GM12878 (cell line): ENCODE results near the gene IQUB. TPM values are rescaled to one million over a fixed set of nuclear protein-coding genes. Genes with fewer than 3 reads are reported as not detected.
"Not testable (repeated sequence)": the region's sequence is repeated elsewhere in the genome, so short reads cannot be mapped to it uniquely, and the experiment has no call there.

ENCODE experiments used
- ATAC-seq: fragments of 200-7000 bp; cut with Tn5 transposase; 3 replicates; pipeline ENCODE4 v1.9.1; 2020; ENCODE audit warnings: mild to moderate bottlenecking, moderate library complexity
- BruUV-seq: library from RNA; stranded (reverse); fragments of 400-500 nt; replicated peaks from 2 replicates; lab custom pipeline; 2021; lab: Mats Ljungman, UMichigan
- CTCF ChIA-PET: fragments of 300-600 bp; sonication (Branson Sonifier 250); formaldehyde crosslinking; extraction: SDS; loops from one replicate; lab custom pipeline; 2021; ENCODE audit warnings: inconsistent platforms; lab: Yijun Ruan, JAX
- POLR2A ChIA-PET: fragments of 350-600 bp; formaldehyde crosslinking; extraction: SDS; loops from one replicate; lab custom pipeline; 2021; ENCODE audit warnings: inconsistent platforms; lab: Charles Lee
- RAD21 ChIA-PET: fragments of 300-600 bp; sonication (Branson Sonifier 250); formaldehyde crosslinking; loops from one replicate; lab custom pipeline; 2023; ENCODE audit warnings: antibody characterized with exemption; ENCODE audit not compliant: unreplicated experiment; lab: Charles Lee
- SMC1A ChIA-PET: fragments of 300-600 bp; sonication (Branson Sonifier 250); formaldehyde crosslinking; loops from one replicate; lab custom pipeline; 2023; ENCODE audit not compliant: unreplicated experiment, uncharacterized antibody; lab: Charles Lee
- DNase-seq: peaks from one replicate; pipeline ENCODE4 v3.0.0-alpha.2; 2011; ENCODE audit warnings: low read depth, low spot score
- FAIRE-seq: peaks from 3 replicates; lab custom pipeline; 2011; peaks lifted over from hg19 to GRCh38; lab: Jason Lieb, UNC
- H2AFZ ChIP-seq: 2 replicates; pipeline ENCODE4 v1.6.0; 2011; ENCODE audit warnings: low read depth, low read length, control low read depth; ENCODE audit not compliant: control insufficient read depth
- H3K27ac ChIP-seq: 2 replicates; pipeline ENCODE4 v1.5.1; 2011; ENCODE audit warnings: control low read depth; ENCODE audit not compliant: control insufficient read depth, insufficient read depth
- H3K27me3 ChIP-seq, 2 experiments: replicated peaks in 1 of 2; 2 replicates each; pipeline versions ENCODE4 v1.6.0 to v1.6.1; 2011; ENCODE audit warnings: low read length in 1 of 2; ENCODE audit not compliant: control insufficient read depth in 2 of 2, insufficient read depth in 2 of 2
- H3K36me3 ChIP-seq, 2 experiments: 2 replicates each; pipeline ENCODE4 v1.5.1; 2011; ENCODE audit warnings: low read length in 1 of 2; ENCODE audit not compliant: control insufficient read depth in 2 of 2, insufficient read depth in 2 of 2
- H3K4me1 ChIP-seq: 2 replicates; pipeline ENCODE4 v1.6.1; 2011; ENCODE audit warnings: mild to moderate bottlenecking, low read length, moderate library complexity, mixed read lengths; ENCODE audit not compliant: control insufficient read depth, insufficient read depth
- H3K4me2 ChIP-seq: 2 replicates; pipeline ENCODE4 v1.6.0; 2011; ENCODE audit warnings: control low read depth; ENCODE audit not compliant: control insufficient read depth, insufficient read depth
- H3K4me3 ChIP-seq: fragments of 200-600 bp; sonication (generic); 2 replicates; pipeline ENCODE4 v1.5.1; 2016
- H3K79me2 ChIP-seq: 2 replicates; pipeline ENCODE4 v1.6.0; 2011; ENCODE audit warnings: low read length; ENCODE audit not compliant: control insufficient read depth, insufficient read depth
- H3K9ac ChIP-seq: 2 replicates; pipeline ENCODE4 v1.8.0; 2011; ENCODE audit warnings: low read length, control low read depth, mixed read lengths; ENCODE audit not compliant: control insufficient read depth, insufficient read depth
- H3K9me3 ChIP-seq: replicated peaks from 3 replicates; pipeline ENCODE4 v1.5.1; 2011; ENCODE audit warnings: mild to moderate bottlenecking, low read length; ENCODE audit not compliant: control insufficient read depth, insufficient read depth
- H4K20me1 ChIP-seq: 2 replicates; pipeline ENCODE4 v1.6.0; 2011; ENCODE audit not compliant: control insufficient read depth, insufficient read depth
- BCL3 ChIP-seq: IDR thresholded peaks from 2 replicates; pipeline ENCODE4 v1.6.1; 2011; ENCODE audit warnings: borderline replicate concordance, low read depth, mild to moderate bottlenecking, moderate library complexity, low read length; ENCODE audit not compliant: insufficient read depth, poor library complexity, severe bottlenecking
- FOXM1 ChIP-seq: IDR thresholded peaks from 2 replicates; pipeline ENCODE4 v1.6.1; 2012; ENCODE audit warnings: low read depth, mild to moderate bottlenecking, inconsistent platforms, low read length, moderate library complexity
- RB1 ChIP-seq: fragments of 450-650 bp; formaldehyde crosslinking; IDR thresholded peaks from 2 replicates; pipeline ENCODE4 v1.6.1; 2017; ENCODE audit warnings: mild to moderate bottlenecking, borderline replicate concordance
- ZBTB33 ChIP-seq: fragments of 450-650 bp; IDR thresholded peaks from 2 replicates; pipeline ENCODE4 v1.6.1; 2017; ENCODE audit warnings: mild to moderate bottlenecking
- ZBTB40 ChIP-seq: fragments of 450-650 bp; IDR thresholded peaks from 2 replicates; pipeline ENCODE4 v1.6.1; 2016; ENCODE audit warnings: mild to moderate bottlenecking, moderate library complexity, borderline replicate concordance
- WGBS: methylation state at CpG from one replicate; pipeline ENCODE4 v1.1.6; 2016; ENCODE audit warnings: low lambda C conversion rate; ENCODE audit not compliant: insufficient replicate concordance, insufficient coverage; ENCODE audit errors: missing lambda C conversion rate; 5-methylcytosine and 5-hydroxymethylcytosine counted together
- in situ Hi-C: fragments of 300-500 bp; cut with MboI; formaldehyde crosslinking; loops from 9 replicates; pipeline ENCODE4 v1.14.3; 2018; ENCODE audit warnings: mixed read lengths
- intact Hi-C: fragments of 100-400 bp; cut with micrococcal nuclease; formaldehyde crosslinking; loops from one replicate; pipeline ENCODE4 v1.14.2; 2022; ENCODE audit not compliant: unreplicated experiment
- polyA plus RNA-seq, 11 experiments: library from polyadenylated mRNA; depleted of rRNA in 4 of 11; unstranded in 6 of 11; stranded (reverse) in 5 of 11; fragments of >200 nt; fragmentation: Nextera tagmentation in 4 of 11; fragmentation: Illumina TruSeq in 1 of 11; extraction: Ambion mirVana in 4 of 11; extraction: Trizol in 1 of 11; gene quantifications; 1 replicate in 1 of 11; 2 replicates in 10 of 11; pipeline versions ENCODE4 v1.2.1 to v1.2.3, GENCODE V29; 2011 to 2016; ENCODE audit warnings: inconsistent platforms in 2 of 11, missing spikeins in 2 of 11, low read depth in 1 of 11
- total RNA-seq, 4 experiments: library from RNA; depleted of rRNA in 3 of 4; stranded (reverse); fragments of >200 nt in 3 of 4; fragmentation: Illumina TruSeq in 1 of 4; extraction: Trizol in 1 of 4; gene quantifications; 2 replicates each; pipeline versions ENCODE4 v1.2.1 to v1.2.3, GENCODE V29; 2013 to 2021

The IQUB gene
- total and polyA plus RNA-seq, 10 of the 15 experiments (the other 5 are each of a cell fraction or from before 2014, with no cell fraction given): 0.04 to 0.08 TPM; not detected in 8

- no peak overlapping the region for H3K4me3 ChIP-seq
- H3K27ac ChIP-seq: no peak overlapping the region
- no peaks in the 10 kb centered on the region for H3K79me2 ChIP-seq
- H2AFZ ChIP-seq: no peak overlapping the region
- no peak for FAIRE-seq
- DNase-seq: no peak
- TF ChIP-seq FOXM1: no peak
- TF ChIP-seq RB1: no peak
- TF ChIP-seq ZBTB40: no peak
- TF ChIP-seq BCL3: no peak
- no peak for TF ChIP-seq ZBTB33
- H3K9me3 ChIP-seq: no peaks in the 10 kb centered on the region
- in situ Hi-C loops: no loop called here
- 10% methylated on average over 3 of the region's 3 CpGs for WGBS
- no peaks in the 10 kb centered on the region for H3K36me3 ChIP-seq
- ChIA-PET CTCF (interaction anchor here (1.5 kb wide), 1 partner anchor 14 kb away, joined by 5 read pairs; no protein-coding TSS in a partner anchor), SMC1A (interaction anchor here (1.4 kb wide), 1 partner anchor 14 kb away, joined by 3 read pairs; no protein-coding TSS in a partner anchor), RAD21 (no interaction called here), POLR2A (no interaction called here)
- intact Hi-C loops: no loop called here
- H4K20me1 ChIP-seq: no peaks in the 10 kb centered on the region
- no TSS peak for BruUV-seq
- no peak overlapping the region for H3K4me2 ChIP-seq
- no peaks in the 10 kb centered on the region for H3K27me3 ChIP-seq
- H3K9ac ChIP-seq: no peak overlapping the region
- H3K4me1 ChIP-seq: no peaks in the 10 kb centered on the region
- no peak for ATAC-seq
Measured at GRCh38 chr7:123480107-123480506, 54.3 kb downstream of the IQUB start.

- in situ Hi-C loops, intact Hi-C loops, H4K20me1 ChIP-seq, H3K4me2 ChIP-seq, H3K9me3 ChIP-seq, BruUV-seq, H3K36me3 ChIP-seq, H3K9ac ChIP-seq, FAIRE-seq, H3K79me2 ChIP-seq, CTCF ChIA-PET, H3K4me1 ChIP-seq, POLR2A ChIA-PET, ATAC-seq, SMC1A ChIA-PET, H3K4me3 ChIP-seq, DNase-seq, H2AFZ ChIP-seq, RAD21 ChIA-PET, H3K27me3 ChIP-seq, H3K27ac ChIP-seq: not testable (repeated sequence)
- 80% methylated on average over 1 of the region's 1 CpG for WGBS
Measured at GRCh38 chr7:123478056-123478455, 56.3 kb downstream of the IQUB start.
